Osteocyte (in vitro differentiated cells): ENCODE data around the gene CDH12. TPM values are rescaled to one million over a fixed set of nuclear protein-coding genes. Genes with fewer than 3 reads are reported as not detected.
"Not testable (repeated sequence)": the region's sequence is repeated elsewhere in the genome, so short reads cannot be mapped to it uniquely, and the experiment has no call there.

Experiments used
- DNase-seq: peaks from one replicate; pipeline ENCODE4 v3.0.0; 2021; ENCODE audit warnings: mixed read lengths; ENCODE audit not compliant: unreplicated experiment; ENCODE audit errors: extremely low spot score
- H3K27ac Mint-ChIP-seq: one replicate; pipeline ENCODE4 v1.8.0; 2021; ENCODE audit warnings: mild to moderate bottlenecking, mixed read lengths; ENCODE audit not compliant: unreplicated experiment
- H3K27me3 Mint-ChIP-seq: one replicate; pipeline ENCODE4 v1.8.0; 2021; ENCODE audit warnings: mixed read lengths; ENCODE audit not compliant: unreplicated experiment
- H3K36me3 Mint-ChIP-seq: one replicate; pipeline ENCODE4 v1.8.0; 2021; ENCODE audit warnings: mixed read lengths; ENCODE audit not compliant: unreplicated experiment
- H3K4me1 Mint-ChIP-seq: one replicate; pipeline ENCODE4 v1.8.0; 2021; ENCODE audit warnings: mixed read lengths; ENCODE audit not compliant: unreplicated experiment
- H3K4me3 Mint-ChIP-seq: one replicate; pipeline ENCODE4 v1.8.0; 2021; ENCODE audit warnings: mild to moderate bottlenecking, moderate library complexity, mixed read lengths; ENCODE audit not compliant: unreplicated experiment
- H3K9me3 Mint-ChIP-seq: one replicate; pipeline ENCODE4 v1.8.0; 2021; ENCODE audit warnings: mixed read lengths; ENCODE audit not compliant: unreplicated experiment
- total RNA-seq: library from RNA; stranded (reverse); gene quantifications from 2 replicates; pipeline ENCODE4 v1.2.1, GENCODE V29; 2021
- TF ChIP-seq, protein P1 (sequence below): fragments of 200-600 bp; sonication (generic); IDR thresholded peaks from 2 replicates; pipeline ENCODE4 v1.5.0; 2021; ENCODE audit warnings: antibody characterized with exemption, mild to moderate bottlenecking, moderate library complexity

The CDH12 gene
- total RNA-seq, 1 donor from 2014 or later = not detected

DNA sequence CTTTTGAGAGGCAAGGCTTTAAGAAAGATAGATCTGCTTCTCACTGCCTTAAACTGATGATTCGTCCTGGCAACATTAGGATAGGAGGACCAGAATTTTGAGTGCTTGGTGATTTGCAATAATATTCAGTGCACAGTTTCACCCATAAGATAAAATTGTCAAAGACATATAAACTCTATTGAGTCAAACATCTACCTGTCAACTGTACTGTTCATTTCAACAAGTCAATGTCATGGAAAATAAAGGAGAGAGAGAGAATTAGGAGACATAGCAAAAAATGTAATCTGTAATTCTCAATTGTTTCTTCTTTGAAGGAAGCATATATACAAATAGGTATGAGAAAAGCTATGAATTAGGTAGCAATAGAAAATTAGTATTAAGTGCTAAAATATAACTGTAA lies 237.2 kb downstream of the CDH12 start:
- Mint-ChIP-seq H3K36me3 (no peaks in the 10 kb centered on the region), H3K9me3 (no peaks in the 10 kb centered on the region), H3K27me3 (peaks cover 9% of the 10 kb centered on the region), H3K4me3 (no peak overlapping the region), H3K27ac (no peak overlapping the region), H3K4me1 (no peaks in the 10 kb centered on the region)
- DNase-seq = no peak
- TF ChIP-seq, protein P1, sequence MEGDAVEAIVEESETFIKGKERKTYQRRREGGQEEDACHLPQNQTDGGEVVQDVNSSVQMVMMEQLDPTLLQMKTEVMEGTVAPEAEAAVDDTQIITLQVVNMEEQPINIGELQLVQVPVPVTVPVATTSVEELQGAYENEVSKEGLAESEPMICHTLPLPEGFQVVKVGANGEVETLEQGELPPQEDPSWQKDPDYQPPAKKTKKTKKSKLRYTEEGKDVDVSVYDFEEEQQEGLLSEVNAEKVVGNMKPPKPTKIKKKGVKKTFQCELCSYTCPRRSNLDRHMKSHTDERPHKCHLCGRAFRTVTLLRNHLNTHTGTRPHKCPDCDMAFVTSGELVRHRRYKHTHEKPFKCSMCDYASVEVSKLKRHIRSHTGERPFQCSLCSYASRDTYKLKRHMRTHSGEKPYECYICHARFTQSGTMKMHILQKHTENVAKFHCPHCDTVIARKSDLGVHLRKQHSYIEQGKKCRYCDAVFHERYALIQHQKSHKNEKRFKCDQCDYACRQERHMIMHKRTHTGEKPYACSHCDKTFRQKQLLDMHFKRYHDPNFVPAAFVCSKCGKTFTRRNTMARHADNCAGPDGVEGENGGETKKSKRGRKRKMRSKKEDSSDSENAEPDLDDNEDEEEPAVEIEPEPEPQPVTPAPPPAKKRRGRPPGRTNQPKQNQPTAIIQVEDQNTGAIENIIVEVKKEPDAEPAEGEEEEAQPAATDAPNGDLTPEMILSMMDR = no peak

DNA sequence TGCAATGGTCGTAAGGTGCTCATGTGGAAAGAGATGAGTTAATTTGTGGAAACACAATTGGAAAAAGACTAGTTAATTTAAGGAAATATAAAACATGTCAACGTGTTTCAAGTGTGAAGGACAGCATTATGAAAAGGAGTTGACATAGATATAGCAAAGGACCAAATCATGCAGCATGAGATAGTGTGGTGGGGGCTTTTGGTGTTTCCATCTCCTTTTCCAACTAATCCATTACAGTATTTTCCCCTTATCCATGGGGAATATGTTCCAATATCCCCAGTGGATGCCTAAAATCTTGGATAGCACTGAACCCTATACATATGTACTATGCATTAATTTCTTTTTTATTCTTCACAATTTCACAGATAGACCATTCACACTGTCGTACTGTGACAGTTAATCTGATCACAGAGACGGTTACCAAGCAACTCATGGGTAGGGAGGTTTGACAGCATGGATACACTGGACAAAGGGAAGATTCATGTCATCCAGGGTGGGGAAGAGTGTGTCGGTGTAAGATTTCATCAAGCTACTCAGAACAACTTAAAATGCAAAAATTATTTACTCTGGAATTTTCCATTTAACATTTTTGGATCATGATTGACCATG lies 238.6 kb downstream of the CDH12 start:
- no peak for DNase-seq
- no peaks in the 10 kb centered on the region for H3K9me3 Mint-ChIP-seq
- H3K27me3 Mint-ChIP-seq = peaks cover 9% of the 10 kb centered on the region
- no peaks in the 10 kb centered on the region for H3K4me1 Mint-ChIP-seq
- H3K4me3 Mint-ChIP-seq = no peak overlapping the region
- no peaks in the 10 kb centered on the region for H3K36me3 Mint-ChIP-seq
- TF ChIP-seq, protein P1 = no peak
- no peak overlapping the region for H3K27ac Mint-ChIP-seq

DNA sequence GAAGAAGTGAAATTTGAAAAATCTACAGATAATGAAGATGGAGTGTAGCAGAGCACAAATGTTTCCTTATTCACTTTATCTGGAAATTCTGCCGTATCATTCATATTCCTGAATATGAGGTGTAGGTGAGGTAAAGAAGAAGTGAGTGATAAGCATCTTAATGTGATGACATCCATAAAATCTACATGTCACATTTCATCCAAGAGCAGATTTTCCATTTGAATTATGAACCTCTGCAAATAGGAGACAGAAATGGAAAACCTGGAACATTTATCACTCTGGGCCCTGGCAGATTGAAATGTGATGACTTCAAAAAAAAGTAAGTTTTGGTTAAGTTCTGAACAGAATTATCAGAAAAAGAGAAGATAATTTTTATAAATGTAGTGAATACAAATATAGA lies 240.2 kb downstream of the CDH12 start:
- Mint-ChIP-seq H3K36me3 (no peaks in the 10 kb centered on the region), H3K27ac (no peak overlapping the region), H3K4me3 (no peak overlapping the region), H3K27me3 (peaks cover 9% of the 10 kb centered on the region), H3K4me1 (no peaks in the 10 kb centered on the region), H3K9me3 (no peaks in the 10 kb centered on the region)
- DNase-seq = no peak
- TF ChIP-seq, protein P1 = no peak

DNA sequence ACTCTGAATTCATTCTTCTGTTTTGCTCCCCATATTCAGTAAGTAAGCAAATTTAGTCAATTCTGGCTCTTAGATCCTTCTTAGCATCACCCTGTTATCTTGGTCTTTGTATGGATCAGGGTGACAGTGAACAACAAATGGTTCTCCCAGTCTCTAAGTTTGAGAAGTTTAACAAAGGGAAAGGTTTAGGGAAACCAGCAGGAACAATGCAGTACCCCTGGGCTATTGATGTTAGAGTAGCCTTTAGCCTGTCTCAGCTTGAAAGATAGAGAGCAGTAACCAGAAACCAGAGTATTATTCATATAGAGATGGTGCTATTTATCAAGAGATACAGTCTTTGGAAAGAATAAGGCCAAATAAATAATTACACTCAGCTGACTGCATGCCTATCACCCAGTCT lies 241.8 kb downstream of the CDH12 start:
- Mint-ChIP-seq H3K4me1 (no peaks in the 10 kb centered on the region), H3K4me3 (no peak overlapping the region), H3K27me3 (peaks cover 6% of the 10 kb centered on the region), H3K27ac (no peak overlapping the region), H3K9me3 (peaks cover 8% of the 10 kb centered on the region), H3K36me3 (no peaks in the 10 kb centered on the region)
- no peak for DNase-seq
- TF ChIP-seq, protein P1 = no peak

DNA sequence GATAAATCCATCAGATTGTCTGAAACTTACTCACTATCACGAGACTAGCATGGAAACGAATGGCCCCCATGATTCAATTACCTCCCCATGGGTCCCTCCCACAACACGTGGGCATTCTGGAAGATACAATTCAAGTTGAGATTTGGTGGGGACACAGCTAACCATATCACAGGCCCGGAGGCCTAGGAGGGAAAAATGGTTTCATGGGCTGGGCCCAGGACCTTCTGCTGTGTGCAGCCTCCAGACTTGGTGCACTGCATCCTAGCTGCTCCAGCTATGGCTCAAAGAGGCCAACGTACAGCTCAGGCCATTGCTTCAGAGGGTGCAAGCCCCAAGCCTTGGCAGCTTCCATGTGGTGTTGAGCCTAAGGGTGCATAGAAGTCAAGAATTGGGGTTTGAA lies 245.6 kb downstream of the CDH12 start:
- not testable (repeated sequence) for H3K4me1 Mint-ChIP-seq, H3K9me3 Mint-ChIP-seq, H3K27ac Mint-ChIP-seq, H3K36me3 Mint-ChIP-seq, H3K27me3 Mint-ChIP-seq, H3K4me3 Mint-ChIP-seq, DNase-seq

DNA sequence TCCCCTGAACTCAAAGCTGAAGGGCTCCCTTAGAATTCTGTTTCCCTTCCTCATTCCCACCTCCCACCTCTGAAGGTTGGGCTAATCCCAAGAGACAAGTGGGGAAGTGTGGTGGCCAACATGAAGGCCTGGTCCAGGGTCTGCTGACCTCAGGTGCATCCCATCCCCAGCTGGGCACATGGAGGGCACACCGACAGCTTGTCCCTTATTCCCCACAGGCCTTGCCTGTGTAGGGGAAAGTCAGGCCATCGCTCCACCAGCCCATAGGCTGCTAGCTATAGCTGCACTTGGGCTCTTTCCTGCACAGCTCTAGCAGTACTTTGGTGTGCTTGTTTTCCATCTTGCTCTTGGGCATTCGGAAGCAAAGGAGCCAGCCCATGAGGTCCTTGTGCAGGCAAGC lies 247.7 kb downstream of the CDH12 start:
- Mint-ChIP-seq H3K27me3 (peaks cover 3% of the 10 kb centered on the region), H3K4me3 (no peak overlapping the region), H3K9me3 (peaks cover 8% of the 10 kb centered on the region), H3K36me3 (no peaks in the 10 kb centered on the region), H3K27ac (no peak overlapping the region), H3K4me1 (no peaks in the 10 kb centered on the region)
- TF ChIP-seq, protein P1 = no peak
- DNase-seq = no peak
